Stimulated activated CD8-positive, alpha-beta memory T cell treated with anti-CD3 and anti-CD28 coated beads, Interleukin-12 subunit alpha, Interleukin-12 subunit beta, amount 100 ng/mL, for 1 hour (primary cell): ENCODE data around the gene REXO5.
"Not testable (repeated sequence)": the region's sequence is repeated elsewhere in the genome, so short reads cannot be mapped to it uniquely, and the experiment has no call there.

Experiments used
- DNase-seq: peaks from one replicate; pipeline ENCODE4 v3.0.0-alpha.2; 2020; ENCODE audit warnings: low read depth

The REXO5 gene

GRCh38 chr16:20850981-20851380 is 44.7 kb downstream of the REXO5 start:
- no peak for DNase-seq

- no peak for DNase-seq
These were observed 45.3 kb downstream of the REXO5 start for GRCh38 chr16:20851601-20852000.

GRCh38 chr16:20853143-20853542 is 46.8 kb downstream of the REXO5 start:
- DNase-seq, result no peak

- DNase-seq, result no peak
These were observed 47.8 kb downstream of the REXO5 start for GRCh38 chr16:20853981-20854620.

GRCh38 chr16:20854963-20855362 is 48.6 kb downstream of the REXO5 start:
- DNase-seq, result no peak

GRCh38 chr16:20857281-20857680 is 51.0 kb downstream of the REXO5 start:
- no peak for DNase-seq

GRCh38 chr16:20859229-20859628 is 52.9 kb downstream of the REXO5 start:
- DNase-seq, result no peak

- no peak for DNase-seq
These were observed 53.4 kb downstream of the REXO5 start for GRCh38 chr16:20859699-20860098.

- no peak for DNase-seq
These were observed 54.0 kb downstream of the REXO5 start for GRCh38 chr16:20860361-20860760.

GRCh38 chr16:20860995-20861394 is 54.7 kb downstream of the REXO5 start:
- DNase-seq, result not testable (repeated sequence)

- DNase-seq, result no peak
These were observed 56.0 kb downstream of the REXO5 start for GRCh38 chr16:20862162-20862960.

- not testable (repeated sequence) for DNase-seq
These were observed 58.0 kb downstream of the REXO5 start for GRCh38 chr16:20864376-20864775.

GRCh38 chr16:20865420-20866131 is 59.2 kb downstream of the REXO5 start:
- no peak for DNase-seq

GRCh38 chr16:20866145-20866772 is 59.9 kb downstream of the REXO5 start:
- DNase-seq, result no peak

GRCh38 chr16:20866801-20867200 is 60.5 kb downstream of the REXO5 start:
- no peak for DNase-seq

- DNase-seq, result no peak
These were observed 61.3 kb downstream of the REXO5 start for GRCh38 chr16:20867585-20867984.

- DNase-seq, result no peak
These were observed 62.6 kb downstream of the REXO5 start for GRCh38 chr16:20868890-20869289.

GRCh38 chr16:20870122-20870820 is 63.9 kb downstream of the REXO5 start:
- no peak for DNase-seq

GRCh38 chr16:20871258-20871657 is 64.9 kb downstream of the REXO5 start:
- no peak for DNase-seq

GRCh38 chr16:20871941-20872815 is 65.9 kb downstream of the REXO5 start:
- DNase-seq, result no peak

GRCh38 chr16:20873331-20873730 is 67.0 kb downstream of the REXO5 start:
- no peak for DNase-seq
